Sigmoid colon (tissue), 3 donors: ENCODE measurements around the gene MOB2.

Experiments used
- POLR2A ChIP-seq, 2 donors: fragments of 450-650 bp; IDR thresholded peaks; one replicate each; pipeline ENCODE4 v1.6.1; 2016; ENCODE audit warnings: antibody characterized with exemption in 2 of 2, mild to moderate bottlenecking in 2 of 2, moderate library complexity in 2 of 2
- TF ChIP-seq, protein P1 (sequence below), 4 experiments: fragments of 450-650 bp in 3 of 4; fragments of 200-600 bp in 1 of 4; IDR thresholded peaks; one replicate each; pipeline ENCODE4 v1.5.1; 2016 to 2019; ENCODE audit warnings: antibody characterized with exemption in 4 of 4, mild to moderate bottlenecking in 3 of 4, moderate library complexity in 2 of 4

DNA sequence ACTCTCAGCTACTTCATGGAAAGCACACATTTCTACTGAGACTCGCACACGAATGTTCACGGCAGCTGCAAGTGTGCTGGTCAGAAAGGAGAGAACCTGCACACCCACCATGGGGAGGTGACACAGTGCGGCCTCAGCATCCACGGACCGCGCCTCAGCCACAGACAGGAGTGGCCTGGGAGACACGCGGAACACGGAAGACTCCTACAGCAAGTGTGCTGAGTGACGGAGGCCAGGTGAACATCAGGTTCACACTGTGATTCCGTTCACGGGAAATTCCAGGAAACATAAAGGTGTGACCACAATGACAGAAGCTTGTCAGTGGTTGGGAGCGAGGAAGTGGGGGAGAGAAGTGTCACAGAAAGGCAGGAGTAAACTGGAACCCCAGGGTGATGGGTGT lies 13.3 kb upstream of the MOB2 start:
- no peak for TF ChIP-seq POLR2A (IDR thresholded peaks at IDR 0.05)
- TF ChIP-seq, protein P1, sequence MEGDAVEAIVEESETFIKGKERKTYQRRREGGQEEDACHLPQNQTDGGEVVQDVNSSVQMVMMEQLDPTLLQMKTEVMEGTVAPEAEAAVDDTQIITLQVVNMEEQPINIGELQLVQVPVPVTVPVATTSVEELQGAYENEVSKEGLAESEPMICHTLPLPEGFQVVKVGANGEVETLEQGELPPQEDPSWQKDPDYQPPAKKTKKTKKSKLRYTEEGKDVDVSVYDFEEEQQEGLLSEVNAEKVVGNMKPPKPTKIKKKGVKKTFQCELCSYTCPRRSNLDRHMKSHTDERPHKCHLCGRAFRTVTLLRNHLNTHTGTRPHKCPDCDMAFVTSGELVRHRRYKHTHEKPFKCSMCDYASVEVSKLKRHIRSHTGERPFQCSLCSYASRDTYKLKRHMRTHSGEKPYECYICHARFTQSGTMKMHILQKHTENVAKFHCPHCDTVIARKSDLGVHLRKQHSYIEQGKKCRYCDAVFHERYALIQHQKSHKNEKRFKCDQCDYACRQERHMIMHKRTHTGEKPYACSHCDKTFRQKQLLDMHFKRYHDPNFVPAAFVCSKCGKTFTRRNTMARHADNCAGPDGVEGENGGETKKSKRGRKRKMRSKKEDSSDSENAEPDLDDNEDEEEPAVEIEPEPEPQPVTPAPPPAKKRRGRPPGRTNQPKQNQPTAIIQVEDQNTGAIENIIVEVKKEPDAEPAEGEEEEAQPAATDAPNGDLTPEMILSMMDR (IDR thresholded peaks at IDR 0.05): no peak
